ENCODE data around the gene CLIP1.
"Not testable (repeated sequence)": the region's sequence is repeated elsewhere in the genome, so short reads cannot be mapped to it uniquely, and the experiment has no call there.

DNA sequence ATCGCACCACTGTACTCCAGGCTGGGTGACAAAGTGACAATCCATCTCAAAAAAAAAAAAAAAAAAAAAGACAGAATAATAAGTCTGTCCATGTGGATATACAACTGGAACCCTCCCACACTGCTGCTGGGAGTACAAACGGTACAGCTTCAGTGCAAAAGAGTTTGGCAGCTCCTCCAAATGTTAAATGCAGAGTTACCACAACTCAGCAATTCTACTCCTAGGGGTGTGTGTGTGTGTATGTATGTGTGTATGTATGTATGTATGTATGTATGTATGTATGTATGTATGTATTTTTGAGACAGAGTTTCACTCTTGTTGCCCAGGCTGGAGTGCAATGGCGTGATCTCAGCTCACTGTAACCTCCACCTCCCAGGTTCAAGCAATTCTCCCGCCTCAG, 163.5 kb downstream of the CLIP1 start:
- TF ChIP-seq, protein P1, sequence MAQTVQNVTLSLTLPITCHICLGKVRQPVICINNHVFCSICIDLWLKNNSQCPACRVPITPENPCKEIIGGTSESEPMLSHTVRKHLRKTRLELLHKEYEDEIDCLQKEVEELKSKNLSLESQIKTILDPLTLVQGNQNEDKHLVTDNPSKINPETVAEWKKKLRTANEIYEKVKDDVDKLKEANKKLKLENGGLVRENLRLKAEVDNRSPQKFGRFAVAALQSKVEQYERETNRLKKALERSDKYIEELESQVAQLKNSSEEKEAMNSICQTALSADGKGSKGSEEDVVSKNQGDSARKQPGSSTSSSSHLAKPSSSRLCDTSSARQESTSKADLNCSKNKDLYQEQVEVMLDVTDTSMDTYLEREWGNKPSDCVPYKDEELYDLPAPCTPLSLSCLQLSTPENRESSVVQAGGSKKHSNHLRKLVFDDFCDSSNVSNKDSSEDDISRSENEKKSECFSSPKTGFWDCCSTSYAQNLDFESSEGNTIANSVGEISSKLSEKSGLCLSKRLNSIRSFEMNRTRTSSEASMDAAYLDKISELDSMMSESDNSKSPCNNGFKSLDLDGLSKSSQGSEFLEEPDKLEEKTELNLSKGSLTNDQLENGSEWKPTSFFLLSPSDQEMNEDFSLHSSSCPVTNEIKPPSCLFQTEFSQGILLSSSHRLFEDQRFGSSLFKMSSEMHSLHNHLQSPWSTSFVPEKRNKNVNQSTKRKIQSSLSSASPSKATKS (CRISPR knock-in tag; IDR thresholded peaks at IDR 0.05): not testable (repeated sequence)
- not testable (repeated sequence) for TF ChIP-seq ZBTB1 (CRISPR knock-in tag; IDR thresholded peaks at IDR 0.05; ENCODE audit: borderline replicate concordance); ZZZ3 (CRISPR knock-in tag; IDR thresholded peaks at IDR 0.05; ENCODE audit: borderline replicate concordance); RAD21 (CRISPR knock-in tag; IDR thresholded peaks at IDR 0.05)
- TF ChIP-seq, protein P2, sequence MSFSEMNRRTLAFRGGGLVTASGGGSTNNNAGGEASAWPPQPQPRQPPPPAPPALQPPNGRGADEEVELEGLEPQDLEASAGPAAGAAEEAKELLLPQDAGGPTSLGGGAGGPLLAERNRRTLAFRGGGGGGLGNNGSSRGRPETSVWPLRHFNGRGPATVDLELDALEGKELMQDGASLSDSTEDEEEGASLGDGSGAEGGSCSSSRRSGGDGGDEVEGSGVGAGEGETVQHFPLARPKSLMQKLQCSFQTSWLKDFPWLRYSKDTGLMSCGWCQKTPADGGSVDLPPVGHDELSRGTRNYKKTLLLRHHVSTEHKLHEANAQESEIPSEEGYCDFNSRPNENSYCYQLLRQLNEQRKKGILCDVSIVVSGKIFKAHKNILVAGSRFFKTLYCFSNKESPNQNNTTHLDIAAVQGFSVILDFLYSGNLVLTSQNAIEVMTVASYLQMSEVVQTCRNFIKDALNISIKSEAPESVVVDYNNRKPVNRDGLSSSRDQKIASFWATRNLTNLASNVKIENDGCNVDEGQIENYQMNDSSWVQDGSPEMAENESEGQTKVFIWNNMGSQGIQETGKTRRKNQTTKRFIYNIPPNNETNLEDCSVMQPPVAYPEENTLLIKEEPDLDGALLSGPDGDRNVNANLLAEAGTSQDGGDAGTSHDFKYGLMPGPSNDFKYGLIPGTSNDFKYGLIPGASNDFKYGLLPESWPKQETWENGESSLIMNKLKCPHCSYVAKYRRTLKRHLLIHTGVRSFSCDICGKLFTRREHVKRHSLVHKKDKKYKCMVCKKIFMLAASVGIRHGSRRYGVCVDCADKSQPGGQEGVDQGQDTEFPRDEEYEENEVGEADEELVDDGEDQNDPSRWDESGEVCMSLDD (CRISPR knock-in tag; IDR thresholded peaks at IDR 0.05; ENCODE audit: borderline replicate concordance): not testable (repeated sequence)
- TF ChIP-seq, protein P3, sequence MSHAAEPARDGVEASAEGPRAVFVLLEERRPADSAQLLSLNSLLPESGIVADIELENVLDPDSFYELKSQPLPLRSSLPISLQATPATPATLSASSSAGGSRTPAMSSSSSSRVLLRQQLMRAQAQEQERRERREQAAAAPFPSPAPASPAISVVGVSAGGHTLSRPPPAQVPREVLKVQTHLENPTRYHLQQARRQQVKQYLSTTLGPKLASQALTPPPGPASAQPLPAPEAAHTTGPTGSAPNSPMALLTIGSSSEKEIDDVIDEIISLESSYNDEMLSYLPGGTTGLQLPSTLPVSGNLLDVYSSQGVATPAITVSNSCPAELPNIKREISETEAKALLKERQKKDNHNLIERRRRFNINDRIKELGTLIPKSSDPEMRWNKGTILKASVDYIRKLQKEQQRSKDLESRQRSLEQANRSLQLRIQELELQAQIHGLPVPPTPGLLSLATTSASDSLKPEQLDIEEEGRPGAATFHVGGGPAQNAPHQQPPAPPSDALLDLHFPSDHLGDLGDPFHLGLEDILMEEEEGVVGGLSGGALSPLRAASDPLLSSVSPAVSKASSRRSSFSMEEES (CRISPR knock-in tag; IDR thresholded peaks at IDR 0.05): not testable (repeated sequence)
